ENCODE data around the gene RBP2.

Gene RBP2

DNA sequence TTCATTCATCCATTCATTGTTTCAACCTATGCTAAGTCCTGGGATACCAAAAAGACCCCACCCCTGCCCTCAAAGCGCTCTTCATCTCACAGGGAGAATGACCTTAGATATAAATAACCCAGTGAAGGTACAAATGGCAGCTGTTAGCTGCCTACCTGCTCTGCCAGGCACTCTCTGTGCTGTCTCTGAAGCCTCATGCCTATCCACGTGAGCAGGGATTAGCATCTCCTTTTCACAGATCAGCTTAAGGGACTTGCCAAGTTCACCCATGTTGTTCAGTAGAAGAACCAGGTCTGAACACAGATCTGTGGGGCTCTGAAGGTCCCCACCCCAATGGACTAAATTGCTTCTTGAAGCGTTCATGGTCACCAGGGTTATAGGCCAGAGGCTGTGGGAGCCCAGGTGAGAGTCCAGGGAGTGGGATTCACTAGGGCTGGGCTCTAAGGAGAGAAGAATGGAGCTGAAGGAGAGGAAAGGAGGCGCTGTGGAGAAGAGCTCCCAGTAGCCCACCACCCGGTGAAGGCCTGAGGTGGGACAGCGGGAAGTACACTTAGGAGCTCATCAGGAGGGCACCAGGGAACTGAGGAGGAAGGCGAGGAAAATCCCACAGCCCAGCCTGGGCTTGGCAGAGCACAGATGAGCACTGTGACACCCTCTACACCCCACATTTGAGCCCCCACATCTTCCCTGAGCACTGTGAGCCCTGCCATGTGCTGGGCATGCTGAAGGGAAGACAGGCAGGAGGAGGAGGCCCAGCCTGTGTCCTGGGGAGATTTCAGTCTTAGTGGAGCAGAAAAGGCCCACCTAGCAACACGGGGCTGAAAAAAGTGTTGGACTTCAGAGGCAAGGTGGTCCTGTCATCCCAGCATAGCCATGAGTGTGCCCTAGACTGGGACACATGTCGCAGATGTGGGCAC lies 42.9 kb upstream of the RBP2 start:
- H3K9ac ChIP-seq, result peak overlapping the region in 2 of 11 experiments; percentile 9 to 26; a peak in 3 of 22 replicates
- no peak for TF ChIP-seq Cebpa-rat (IDR thresholded peaks at IDR 0.05)
- H3K27me3 ChIP-seq, result peaks cover 0 to 2% (median 0%) of the 10 kb centered on the region in 11 experiments; a peak in 1 of 22 replicates
- no peaks in the 10 kb centered on the region for H4K20me1 ChIP-seq
- no peaks in the 10 kb centered on the region for H3K36me3 ChIP-seq
- H3K9me3 ChIP-seq (replicated peaks in 1 of 11), result peaks cover 0 to 6% (median 0%) of the 10 kb centered on the region in 11 experiments; a peak in 1 of 22 replicates
- no peak overlapping the region for H3K4me3 ChIP-seq
- H3K4me2 ChIP-seq, result peak overlapping the region in 3 of 11 experiments; percentile 75 to 82 (median 76); a peak in 6 of 22 replicates
- H3K4me1 ChIP-seq, result peaks cover 0 to 38% (median 9%) of the 10 kb centered on the region in 10 experiments; a peak in 12 of 20 replicates
- H3K27ac ChIP-seq, result peak overlapping the region in 4 of 11 experiments; percentile 2 to 64 (median 38); a peak in 5 of 22 replicates

GRCh38 chr3:139518306-139518705 lies 42.0 kb upstream of the RBP2 start:
- no peaks in the 10 kb centered on the region for H3K36me3 ChIP-seq
- no peaks in the 10 kb centered on the region; a peak in 1 of 22 replicates for H3K27me3 ChIP-seq
- no peak overlapping the region for H3K27ac ChIP-seq
- H3K4me1 ChIP-seq, result peaks cover 0 to 38% (median 9%) of the 10 kb centered on the region in 10 experiments; a peak in 12 of 20 replicates
- H4K20me1 ChIP-seq, result no peaks in the 10 kb centered on the region
- H3K4me3 ChIP-seq, result no peak overlapping the region
- no peak for TF ChIP-seq Cebpa-rat (IDR thresholded peaks at IDR 0.05)
- peaks cover 0 to 4% (median 0%) of the 10 kb centered on the region in 11 experiments; a peak in 1 of 22 replicates for H3K9me3 ChIP-seq (replicated peaks in 1 of 11)
- no peak overlapping the region for H3K4me2 ChIP-seq
- no peak overlapping the region for H3K9ac ChIP-seq

DNA sequence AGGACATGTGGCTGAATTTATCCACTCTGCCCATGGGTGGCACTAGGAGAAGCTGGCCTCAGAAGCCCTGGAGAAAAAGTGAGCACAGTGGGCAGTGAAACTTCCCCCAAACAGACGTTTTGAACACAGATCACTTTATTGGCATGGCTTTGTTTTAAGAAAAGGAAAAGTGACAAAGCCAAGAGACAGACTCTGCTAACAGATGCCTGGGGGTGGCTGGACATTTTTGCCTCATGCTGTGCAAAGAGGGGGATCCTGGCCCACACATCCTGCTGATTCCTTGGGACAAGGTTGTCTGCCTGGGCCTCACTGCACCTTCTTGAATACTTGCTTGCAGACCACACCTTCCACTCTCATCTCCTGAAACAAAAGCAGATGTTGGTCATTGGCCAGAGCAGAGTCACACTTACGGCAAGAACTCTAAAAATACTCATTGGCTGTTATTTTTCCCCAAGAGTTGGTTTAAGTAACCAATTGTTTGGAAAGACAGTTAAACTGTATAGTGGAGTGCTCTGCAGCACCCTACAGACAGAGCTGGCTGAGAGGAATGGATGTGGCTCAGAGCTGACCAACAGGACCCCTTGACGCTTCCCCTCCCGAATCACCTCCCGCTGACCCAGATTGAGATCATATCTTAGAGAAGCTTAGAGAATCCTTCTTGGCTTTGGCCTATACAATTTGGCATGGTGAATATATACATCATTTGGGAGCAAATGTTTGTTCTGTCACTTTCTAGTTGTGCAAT lies 41.2 kb upstream of the RBP2 start:
- Histone ChIP-seq H3K4me1 (peaks cover 0 to 33% (median 9%) of the 10 kb centered on the region in 10 experiments; a peak in 12 of 20 replicates), H3K4me2 (no peak overlapping the region), H3K9me3 (replicated peaks in 1 of 11) (no peaks in the 10 kb centered on the region), H4K20me1 (no peaks in the 10 kb centered on the region), H3K27me3 (no peaks in the 10 kb centered on the region), H3K9ac (no peak overlapping the region), H3K4me3 (no peak overlapping the region), H3K36me3 (no peaks in the 10 kb centered on the region), H3K27ac (no peak overlapping the region)
- no peak for TF ChIP-seq Cebpa-rat (IDR thresholded peaks at IDR 0.05)

GRCh38 chr3:139514741-139515140 lies 38.4 kb upstream of the RBP2 start:
- no peak overlapping the region for H3K27ac ChIP-seq
- H3K4me3 ChIP-seq, result no peak overlapping the region
- H3K36me3 ChIP-seq, result no peaks in the 10 kb centered on the region
- no peak overlapping the region for H3K9ac ChIP-seq
- H3K4me2 ChIP-seq, result no peak overlapping the region
- TF ChIP-seq Cebpa-rat (IDR thresholded peaks at IDR 0.05), result no peak
- no peaks in the 10 kb centered on the region for H3K9me3 ChIP-seq (replicated peaks in 1 of 11)
- no peaks in the 10 kb centered on the region for H3K27me3 ChIP-seq
- peaks cover 0 to 7% (median 0%) of the 10 kb centered on the region in 10 experiments; a peak in 7 of 20 replicates for H3K4me1 ChIP-seq
- no peaks in the 10 kb centered on the region for H4K20me1 ChIP-seq

- TF ChIP-seq Cebpa-rat (IDR thresholded peaks at IDR 0.05), result no peak
- no peak overlapping the region for H3K4me3 ChIP-seq
- H3K27ac ChIP-seq, result no peak overlapping the region
- no peaks in the 10 kb centered on the region for H3K36me3 ChIP-seq
- peaks cover 0 to 5% (median 0%) of the 10 kb centered on the region in 10 experiments; a peak in 4 of 20 replicates for H3K4me1 ChIP-seq
- H3K9ac ChIP-seq, result no peak overlapping the region
- no peak overlapping the region for H3K4me2 ChIP-seq
- H3K9me3 ChIP-seq (replicated peaks in 1 of 11), result no peaks in the 10 kb centered on the region
- no peaks in the 10 kb centered on the region for H4K20me1 ChIP-seq
- H3K27me3 ChIP-seq, result no peaks in the 10 kb centered on the region
Observed at GRCh38 chr3:139509631-139510030, 33.3 kb upstream of the RBP2 start.

- Histone ChIP-seq H3K27ac (no peak overlapping the region), H3K4me2 (no peak overlapping the region), H3K4me1 (peaks cover 0 to 17% (median 0%) of the 10 kb centered on the region in 10 experiments; a peak in 6 of 20 replicates), H3K4me3 (no peak overlapping the region), H3K36me3 (no peaks in the 10 kb centered on the region), H3K9ac (no peak overlapping the region), H4K20me1 (no peaks in the 10 kb centered on the region), H3K9me3 (replicated peaks in 1 of 11) (no peaks in the 10 kb centered on the region), H3K27me3 (no peaks in the 10 kb centered on the region)
- no peak for TF ChIP-seq Cebpa-rat (IDR thresholded peaks at IDR 0.05)
Observed at GRCh38 chr3:139506766-139507165, 30.4 kb upstream of the RBP2 start.

DNA sequence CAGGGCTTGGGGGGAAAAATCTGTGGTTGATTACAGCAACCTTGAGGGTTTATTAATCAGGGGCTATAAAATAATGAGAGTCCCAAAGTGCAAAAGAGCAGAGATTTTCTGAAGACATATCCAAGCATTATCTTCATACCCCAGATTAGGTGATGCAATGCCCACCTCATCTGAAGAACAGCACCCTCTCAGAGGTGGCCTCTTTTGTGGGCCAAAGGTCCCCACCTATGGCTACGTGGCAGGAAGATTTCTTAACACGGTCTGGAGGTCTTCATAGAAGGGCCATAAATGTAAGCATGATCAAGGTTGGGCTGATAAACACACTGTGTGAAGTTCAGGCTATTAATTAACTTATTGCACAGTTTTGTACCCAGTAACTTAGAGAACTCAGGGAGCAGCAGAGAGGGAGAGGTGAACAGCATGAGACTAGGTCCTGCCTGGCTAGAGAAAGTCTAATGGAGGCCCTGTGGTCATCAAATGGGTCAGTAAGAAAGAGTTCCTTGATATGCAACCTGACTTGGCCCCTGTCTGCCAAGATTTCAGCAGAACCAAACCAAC lies 29.6 kb upstream of the RBP2 start:
- no peak overlapping the region for H3K4me2 ChIP-seq
- TF ChIP-seq Cebpa-rat (IDR thresholded peaks at IDR 0.05), result no peak
- no peak overlapping the region for H3K4me3 ChIP-seq
- no peaks in the 10 kb centered on the region for H3K9me3 ChIP-seq (replicated peaks in 1 of 11)
- no peak overlapping the region for H3K9ac ChIP-seq
- H3K27me3 ChIP-seq, result no peaks in the 10 kb centered on the region
- H4K20me1 ChIP-seq, result no peaks in the 10 kb centered on the region
- no peak overlapping the region for H3K27ac ChIP-seq
- peaks cover 0 to 17% (median 0%) of the 10 kb centered on the region in 10 experiments; a peak in 6 of 20 replicates for H3K4me1 ChIP-seq
- H3K36me3 ChIP-seq, result no peaks in the 10 kb centered on the region

DNA sequence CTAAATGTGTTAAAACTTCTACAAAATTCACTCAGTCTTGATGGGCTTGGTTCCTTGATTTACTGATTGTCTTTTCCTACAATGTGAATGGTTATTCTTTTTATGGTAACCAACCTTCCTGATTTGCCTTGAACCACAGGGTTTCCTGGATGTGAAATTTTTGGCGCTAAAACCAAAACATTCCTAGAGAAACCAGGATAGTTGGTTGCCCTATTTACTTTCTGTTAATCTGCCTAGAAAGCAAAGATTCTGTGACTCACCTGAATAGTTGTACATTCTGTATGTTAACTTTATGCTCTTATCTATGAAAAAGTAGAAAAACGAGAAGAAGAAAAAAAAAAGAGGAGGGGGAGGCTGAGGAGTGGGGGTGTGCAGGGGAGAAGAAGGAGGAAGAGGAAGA lies 23.2 kb upstream of the RBP2 start:
- H4K20me1 ChIP-seq, result no peaks in the 10 kb centered on the region
- H3K27me3 ChIP-seq, result no peaks in the 10 kb centered on the region
- no peak for TF ChIP-seq Cebpa-rat (IDR thresholded peaks at IDR 0.05)
- H3K36me3 ChIP-seq, result peaks cover 0 to 4% (median 0%) of the 10 kb centered on the region in 11 experiments; a peak in 5 of 22 replicates
- no peak overlapping the region for H3K4me3 ChIP-seq
- no peak overlapping the region for H3K9ac ChIP-seq
- peaks cover 15 to 24% (median 20%) of the 10 kb centered on the region in 11 experiments; a peak in 21 of 22 replicates for H3K9me3 ChIP-seq (replicated peaks in 1 of 11)
- H3K4me1 ChIP-seq, result peaks cover 0 to 12% (median 0%) of the 10 kb centered on the region in 10 experiments; a peak in 6 of 20 replicates
- H3K27ac ChIP-seq, result no peak overlapping the region
- H3K4me2 ChIP-seq, result no peak overlapping the region
